ENCODE measurements around the gene F7.

DNA sequence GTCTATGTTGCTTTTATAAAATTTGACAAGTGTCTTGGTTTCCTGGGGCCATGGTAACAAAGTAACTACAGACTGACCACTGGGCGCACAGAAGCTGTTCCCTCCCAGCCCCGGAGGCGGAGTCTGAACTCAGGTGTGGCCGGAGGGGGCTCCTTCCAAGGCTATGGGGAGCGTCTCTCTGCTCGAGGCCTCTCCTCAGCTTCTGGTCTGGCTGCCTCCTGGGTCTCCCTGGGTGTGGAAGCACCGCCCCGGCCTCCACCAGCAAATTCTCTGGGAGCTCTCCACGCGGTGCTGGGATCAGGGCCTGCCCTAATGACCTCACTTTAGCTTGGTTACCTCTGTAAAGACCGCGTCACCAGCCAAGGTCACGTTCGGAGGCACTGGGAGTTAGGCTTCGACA, 45.7 kb upstream of the F7 start:
- TF ChIP-seq, protein P1, sequence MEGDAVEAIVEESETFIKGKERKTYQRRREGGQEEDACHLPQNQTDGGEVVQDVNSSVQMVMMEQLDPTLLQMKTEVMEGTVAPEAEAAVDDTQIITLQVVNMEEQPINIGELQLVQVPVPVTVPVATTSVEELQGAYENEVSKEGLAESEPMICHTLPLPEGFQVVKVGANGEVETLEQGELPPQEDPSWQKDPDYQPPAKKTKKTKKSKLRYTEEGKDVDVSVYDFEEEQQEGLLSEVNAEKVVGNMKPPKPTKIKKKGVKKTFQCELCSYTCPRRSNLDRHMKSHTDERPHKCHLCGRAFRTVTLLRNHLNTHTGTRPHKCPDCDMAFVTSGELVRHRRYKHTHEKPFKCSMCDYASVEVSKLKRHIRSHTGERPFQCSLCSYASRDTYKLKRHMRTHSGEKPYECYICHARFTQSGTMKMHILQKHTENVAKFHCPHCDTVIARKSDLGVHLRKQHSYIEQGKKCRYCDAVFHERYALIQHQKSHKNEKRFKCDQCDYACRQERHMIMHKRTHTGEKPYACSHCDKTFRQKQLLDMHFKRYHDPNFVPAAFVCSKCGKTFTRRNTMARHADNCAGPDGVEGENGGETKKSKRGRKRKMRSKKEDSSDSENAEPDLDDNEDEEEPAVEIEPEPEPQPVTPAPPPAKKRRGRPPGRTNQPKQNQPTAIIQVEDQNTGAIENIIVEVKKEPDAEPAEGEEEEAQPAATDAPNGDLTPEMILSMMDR (IDR thresholded peaks at IDR 0.05), result no peak
- TF ChIP-seq POLR2A (IDR thresholded peaks at IDR 0.05), result no peak

All from body of pancreas (tissue), 4 donors.